IMR-90 (cell line): ENCODE data around the gene MKRN2OS.

Experiments
- CEBPB ChIP-seq: IDR thresholded peaks from 2 replicates; pipeline ENCODE4 v1.6.1; 2012; ENCODE audit warnings: low read depth, low read length, improper control_type of control experiment
- CTCF ChIP-seq: conservative IDR thresholded peaks from 2 replicates; pipeline ENCODE4 v1.5.1; 2012; ENCODE audit warnings: mild to moderate bottlenecking, low read depth, low read length, improper control_type of control experiment
- MAZ ChIP-seq: IDR thresholded peaks from 2 replicates; pipeline ENCODE4 v1.6.1; 2012; ENCODE audit warnings: low read depth, mild to moderate bottlenecking, low read length, improper control_type of control experiment, moderate library complexity, borderline replicate concordance
- MXI1 ChIP-seq: IDR thresholded peaks from 2 replicates; pipeline ENCODE4 v1.6.1; 2012; ENCODE audit warnings: low read depth, mild to moderate bottlenecking, low read length, moderate library complexity, borderline replicate concordance
- NFE2L2 ChIP-seq: fragments of 150-350 bp; IDR thresholded peaks from 2 replicates; pipeline ENCODE4 v1.6.1; 2016; ENCODE audit warnings: low read depth, mild to moderate bottlenecking, low read length
- RFX5 ChIP-seq: IDR thresholded peaks from 2 replicates; pipeline ENCODE4 v1.8.0; 2012; ENCODE audit warnings: low read depth, mild to moderate bottlenecking, low read length, moderate library complexity
- TF ChIP-seq, protein P1 (sequence below): fragments of 150-350 bp; IDR thresholded peaks from 2 replicates; pipeline ENCODE4 v1.6.1; 2017; ENCODE audit warnings: mild to moderate bottlenecking, antibody characterized with exemption, low read length, low read depth

DNA sequence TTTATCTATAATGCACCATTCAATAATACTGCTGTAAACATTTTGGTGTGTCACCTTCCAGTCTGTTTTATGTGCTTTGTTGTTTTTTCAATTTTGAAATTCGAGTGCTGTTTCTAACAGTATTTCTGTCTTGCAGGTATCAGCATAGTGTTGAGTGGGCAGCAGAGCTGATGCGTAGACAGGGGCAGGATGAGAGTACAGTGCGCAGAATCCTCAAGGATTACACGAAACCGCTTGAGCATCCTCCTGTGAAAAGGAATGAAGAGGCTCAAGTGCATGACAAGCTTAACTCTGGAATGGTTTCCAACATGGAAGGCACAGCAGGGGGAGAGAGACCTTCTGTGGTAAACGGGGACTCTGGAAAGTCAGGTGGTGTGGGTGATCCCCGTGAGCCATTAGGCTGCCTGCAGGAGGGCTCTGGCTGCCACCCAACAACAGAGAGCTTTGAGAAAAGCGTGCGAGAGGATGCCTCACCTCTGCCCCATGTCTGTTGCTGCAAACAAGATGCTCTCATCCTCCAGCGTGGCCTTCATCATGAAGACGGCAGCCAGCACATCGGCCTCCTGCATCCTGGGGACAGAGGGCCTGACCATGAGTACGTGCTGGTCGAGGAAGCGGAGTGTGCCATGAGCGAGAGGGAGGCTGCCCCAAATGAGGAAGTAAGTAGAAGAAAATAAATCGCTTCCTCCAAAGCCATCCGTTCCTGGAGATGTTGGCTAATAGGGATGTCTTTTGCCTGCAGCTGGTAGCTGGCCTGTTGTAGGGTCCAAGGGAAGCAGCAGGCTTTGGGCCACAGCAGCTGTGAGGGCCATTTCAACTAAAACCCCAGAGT is 42.0 kb downstream of the MKRN2OS start:
- TF ChIP-seq CTCF (no peak), MXI1 (no peak), RFX5 (no peak), NFE2L2 (no peak), MAZ (no peak), CEBPB (no peak)
- TF ChIP-seq, protein P1, sequence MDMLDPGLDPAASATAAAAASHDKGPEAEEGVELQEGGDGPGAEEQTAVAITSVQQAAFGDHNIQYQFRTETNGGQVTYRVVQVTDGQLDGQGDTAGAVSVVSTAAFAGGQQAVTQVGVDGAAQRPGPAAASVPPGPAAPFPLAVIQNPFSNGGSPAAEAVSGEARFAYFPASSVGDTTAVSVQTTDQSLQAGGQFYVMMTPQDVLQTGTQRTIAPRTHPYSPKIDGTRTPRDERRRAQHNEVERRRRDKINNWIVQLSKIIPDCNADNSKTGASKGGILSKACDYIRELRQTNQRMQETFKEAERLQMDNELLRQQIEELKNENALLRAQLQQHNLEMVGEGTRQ: no peak
